Endodermal cell (in vitro differentiated cells): ENCODE results near the gene PRPH. TPM values are rescaled to one million over a fixed set of nuclear protein-coding genes. Genes with fewer than 3 reads are reported as not detected.

Source experiments
- DNase-seq: peaks from one replicate; pipeline ENCODE4 v3.0.0-alpha.2; 2017
- H3K27ac ChIP-seq: 2 replicates; pipeline ENCODE4 v1.5.1; 2013; ENCODE audit warnings: mild to moderate bottlenecking, low read depth, low read length, moderate library complexity
- H3K27me3 ChIP-seq: 2 replicates; pipeline ENCODE4 v1.6.1; 2013; ENCODE audit warnings: mild to moderate bottlenecking, low read length, moderate library complexity; ENCODE audit not compliant: insufficient read depth, control insufficient read depth, poor library complexity, severe bottlenecking
- H3K36me3 ChIP-seq: 2 replicates; pipeline ENCODE4 v1.7.0; 2013; ENCODE audit warnings: mild to moderate bottlenecking, low read length, moderate library complexity; ENCODE audit not compliant: control insufficient read depth, insufficient read depth
- H3K4me1 ChIP-seq: one replicate; pipeline ENCODE4 v1.7.0; 2013; ENCODE audit warnings: low read length; ENCODE audit not compliant: control insufficient read depth, insufficient read depth
- H3K4me3 ChIP-seq: 2 replicates; pipeline ENCODE4 v1.5.1; 2013; ENCODE audit warnings: mild to moderate bottlenecking, low read length, moderate library complexity
- H3K9ac ChIP-seq: 2 replicates; pipeline ENCODE4 v1.6.1; 2013; ENCODE audit warnings: mild to moderate bottlenecking, low read length, moderate library complexity; ENCODE audit not compliant: poor library complexity, severe bottlenecking; ENCODE audit errors: extremely low read depth
- H3K9me3 ChIP-seq: 2 replicates; pipeline ENCODE4 v1.6.1; 2013; ENCODE audit warnings: mild to moderate bottlenecking, low read length, moderate library complexity; ENCODE audit not compliant: control insufficient read depth
- H3K27ac Mint-ChIP-seq: 2 replicates; pipeline ENCODE4 v1.8.0; 2020; ENCODE audit warnings: mixed read lengths
- H3K27me3 Mint-ChIP-seq: 2 replicates; pipeline ENCODE4 v1.8.0; 2021; ENCODE audit warnings: mild to moderate bottlenecking, mixed read lengths; ENCODE audit not compliant: insufficient read depth
- H3K36me3 Mint-ChIP-seq: 2 replicates; pipeline ENCODE4 v1.8.0; 2020; ENCODE audit warnings: low read depth, mixed read lengths
- H3K4me1 Mint-ChIP-seq: 2 replicates; pipeline ENCODE4 v1.8.0; 2020; ENCODE audit warnings: mixed read lengths
- H3K4me3 Mint-ChIP-seq: 2 replicates; pipeline ENCODE4 v1.8.0; 2020; ENCODE audit warnings: mild to moderate bottlenecking, moderate library complexity, mixed read lengths
- H3K9me3 Mint-ChIP-seq: 2 replicates; pipeline ENCODE4 v1.8.0; 2020; ENCODE audit warnings: mild to moderate bottlenecking, mixed read lengths
- WGBS, 2 experiments: methylation state at CpG; one replicate each; pipeline versions ENCODE4 v1.1.5 to v1.1.7; 2013; ENCODE audit warnings: missing lambda C conversion rate in 2 of 2, mixed read lengths in 1 of 2; ENCODE audit not compliant: insufficient coverage in 1 of 2, insufficient read length in 1 of 2; 5-methylcytosine and 5-hydroxymethylcytosine counted together
- total RNA-seq, 2 donors: library from RNA; stranded (reverse); fragmentation: NEBNext Ultra II Directional in 1 of 2; extraction: Animal tissue kit (Norgen Biotek cat#: 25700) in 1 of 2; gene quantifications; 2 replicates in 1 of 2; 3 replicates in 1 of 2; pipeline ENCODE4 v1.2.1, GENCODE V29; 2021
- TF ChIP-seq, protein P1 (sequence below): fragments of 200-600 bp; sonication (generic); conservative IDR thresholded peaks from 2 replicates; pipeline ENCODE4 v1.5.0; 2021; ENCODE audit warnings: antibody characterized with exemption, mild to moderate bottlenecking

The PRPH gene
- total RNA-seq, 2 donors from 2014 or later, result 0.42 to 0.51 TPM

- H3K27ac Mint-ChIP-seq, result no peak overlapping the region
- peak overlapping the region; percentile 72 for H3K4me3 ChIP-seq
Measured at GRCh38 chr12:49335955-49336644, 41.2 kb downstream of the PRPH start.

DNA sequence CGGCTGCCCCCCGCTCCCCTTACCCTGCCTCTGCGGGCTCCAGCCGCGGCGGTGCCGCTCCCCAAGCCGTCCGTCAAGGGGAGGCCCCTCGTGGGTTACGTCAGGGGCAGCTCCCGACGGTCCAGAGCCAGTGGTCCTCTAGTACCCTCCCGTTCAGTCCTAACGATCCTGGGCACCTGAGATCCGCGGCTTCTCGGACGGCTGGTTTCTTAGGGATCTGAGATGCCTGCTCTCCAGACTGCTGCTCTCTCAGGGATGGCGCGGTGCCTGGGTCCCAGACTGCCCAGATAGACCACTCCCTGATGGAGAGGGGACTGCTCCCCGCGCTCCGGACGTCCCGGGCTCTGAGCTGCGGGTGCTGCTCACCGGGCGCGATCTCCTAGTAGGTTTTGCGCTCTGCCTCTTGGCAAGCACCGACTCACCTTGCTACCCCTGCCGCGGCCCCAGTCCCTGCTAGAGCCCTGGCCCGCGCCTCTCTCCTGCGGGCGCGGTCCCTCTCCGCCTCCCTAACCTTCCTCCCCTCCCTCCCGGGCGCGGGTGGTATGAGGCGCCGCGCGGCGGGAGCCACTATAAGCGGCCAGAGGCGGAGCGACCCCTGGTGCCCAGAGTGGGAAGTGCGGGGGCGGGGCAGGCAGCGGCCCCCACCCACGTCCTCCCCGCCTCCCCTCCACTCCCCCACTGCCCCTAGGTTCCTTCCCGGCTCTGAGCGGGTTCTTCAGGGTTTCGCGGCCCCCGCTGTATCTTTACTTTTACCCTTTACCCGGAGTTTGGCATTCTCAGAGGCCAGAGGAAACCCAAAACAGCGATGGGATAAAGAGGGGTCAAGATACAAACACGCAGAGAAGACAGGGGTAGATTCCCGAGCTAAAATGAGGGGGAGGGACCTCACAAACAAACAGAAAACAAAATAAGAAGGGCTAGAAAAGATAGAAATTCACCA, 42.0 kb downstream of the PRPH start, which contains the start of gene C1QL4:
Gene C1QL4, minus strand, starts transcription at position 544 of the 940 bp plus-strand sequence. CDS start 711 bp downstream, outside the sequence.
- Mint-ChIP-seq H3K9me3 (no peaks in the 10 kb centered on the region), H3K27me3 (peaks cover 93% of the 10 kb centered on the region), H3K27ac (no peak within 1 kb of the TSS), H3K4me3 (peak within 1 kb of the TSS; percentile 49), H3K36me3 (no peaks in the 10 kb centered on the region), H3K4me1 (peaks cover 17% of the 10 kb centered on the region)
- no peaks in the 10 kb centered on the region for H3K9me3 ChIP-seq
- H3K9ac ChIP-seq, result no peak within 1 kb of the TSS
- peak; percentile 98 for DNase-seq
- WGBS, 2 experiments, result 3 to 4% methylated on average over 32 to 65 of the region's 65 CpGs
- peak within 1 kb of the TSS; percentile 72 for H3K4me3 ChIP-seq
- H3K27ac ChIP-seq, result no peak within 1 kb of the TSS
- TF ChIP-seq, protein P1, sequence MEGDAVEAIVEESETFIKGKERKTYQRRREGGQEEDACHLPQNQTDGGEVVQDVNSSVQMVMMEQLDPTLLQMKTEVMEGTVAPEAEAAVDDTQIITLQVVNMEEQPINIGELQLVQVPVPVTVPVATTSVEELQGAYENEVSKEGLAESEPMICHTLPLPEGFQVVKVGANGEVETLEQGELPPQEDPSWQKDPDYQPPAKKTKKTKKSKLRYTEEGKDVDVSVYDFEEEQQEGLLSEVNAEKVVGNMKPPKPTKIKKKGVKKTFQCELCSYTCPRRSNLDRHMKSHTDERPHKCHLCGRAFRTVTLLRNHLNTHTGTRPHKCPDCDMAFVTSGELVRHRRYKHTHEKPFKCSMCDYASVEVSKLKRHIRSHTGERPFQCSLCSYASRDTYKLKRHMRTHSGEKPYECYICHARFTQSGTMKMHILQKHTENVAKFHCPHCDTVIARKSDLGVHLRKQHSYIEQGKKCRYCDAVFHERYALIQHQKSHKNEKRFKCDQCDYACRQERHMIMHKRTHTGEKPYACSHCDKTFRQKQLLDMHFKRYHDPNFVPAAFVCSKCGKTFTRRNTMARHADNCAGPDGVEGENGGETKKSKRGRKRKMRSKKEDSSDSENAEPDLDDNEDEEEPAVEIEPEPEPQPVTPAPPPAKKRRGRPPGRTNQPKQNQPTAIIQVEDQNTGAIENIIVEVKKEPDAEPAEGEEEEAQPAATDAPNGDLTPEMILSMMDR, result peak; percentile 100
- no peaks in the 10 kb centered on the region for H3K4me1 ChIP-seq
- no peaks in the 10 kb centered on the region for H3K36me3 ChIP-seq
- peaks cover 100% of the 10 kb centered on the region for H3K27me3 ChIP-seq

More at GRCh38 chr12:49335955-49336644, 41.2 kb downstream of the PRPH start:
- Histone ChIP-seq H3K27ac (no peak overlapping the region), H3K36me3 (peaks cover 3% of the 10 kb centered on the region), H3K9ac (no peak overlapping the region), H3K9me3 (no peaks in the 10 kb centered on the region), H3K27me3 (peaks cover 100% of the 10 kb centered on the region), H3K4me1 (no peaks in the 10 kb centered on the region)
- DNase-seq, result peak; percentile 78
- H3K9me3 Mint-ChIP-seq, result no peaks in the 10 kb centered on the region
- H3K27me3 Mint-ChIP-seq, result peaks cover 85% of the 10 kb centered on the region
- H3K36me3 Mint-ChIP-seq, result no peaks in the 10 kb centered on the region
- 29 to 58% methylated on average over 19 to 72 of the region's 72 CpGs for whole genome bisulfite sequencing, 2 experiments
- H3K4me3 Mint-ChIP-seq, result peak overlapping the region; percentile 49
- H3K4me1 Mint-ChIP-seq, result peaks cover 17% of the 10 kb centered on the region
- TF ChIP-seq, protein P1, result no peak

DNA sequence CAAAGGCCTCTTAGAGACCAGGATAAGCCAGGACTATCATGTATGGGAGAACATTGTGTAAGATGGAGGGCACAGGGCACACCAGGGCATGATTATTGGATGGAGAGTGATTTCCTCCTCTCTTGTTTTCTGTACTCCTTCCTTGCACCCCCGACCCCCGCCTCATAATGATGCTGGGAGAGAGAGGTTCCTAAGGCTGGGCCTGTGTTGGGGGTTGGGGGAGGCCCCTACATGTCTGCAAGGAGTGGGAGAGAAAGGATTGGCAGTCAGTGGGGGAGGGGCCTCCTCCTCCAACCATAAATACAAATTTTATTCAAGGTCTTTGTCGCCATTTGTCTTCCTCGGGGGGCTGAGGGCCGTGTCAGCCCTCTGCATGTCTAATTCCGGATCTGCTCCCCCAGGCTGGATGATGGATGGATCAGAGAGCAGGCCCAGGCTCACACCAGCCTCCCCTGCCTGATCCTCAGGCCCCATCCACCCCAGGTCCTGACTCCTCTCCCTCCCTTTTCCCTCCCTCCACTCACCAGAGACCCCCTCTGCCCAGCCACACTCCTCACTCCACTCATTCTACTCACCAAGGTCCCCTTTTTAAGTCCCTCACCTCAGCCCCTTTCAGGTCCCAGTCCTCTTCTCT, 44.0 kb downstream of the PRPH start:
- Mint-ChIP-seq H3K4me3 (no peak overlapping the region), H3K27ac (no peak overlapping the region), H3K9me3 (no peaks in the 10 kb centered on the region), H3K27me3 (peaks cover 98% of the 10 kb centered on the region), H3K36me3 (no peaks in the 10 kb centered on the region), H3K4me1 (peaks cover 20% of the 10 kb centered on the region)
- Histone ChIP-seq H3K36me3 (no peaks in the 10 kb centered on the region), H3K27me3 (peaks cover 100% of the 10 kb centered on the region), H3K4me1 (peaks cover 5% of the 10 kb centered on the region), H3K4me3 (no peak overlapping the region), H3K27ac (peak overlapping the region; percentile 90), H3K9ac (no peak overlapping the region), H3K9me3 (no peaks in the 10 kb centered on the region)
- peak; percentile 58 for DNase-seq
- WGBS, 2 experiments, result 48 to 53% methylated on average over 3 to 6 of the region's 6 CpGs
- TF ChIP-seq, protein P1, result no peak
